Mononuclear cell (primary cell): ENCODE data around the gene MED19. TPM values are rescaled to one million over a fixed set of nuclear protein-coding genes. Genes with fewer than 3 reads are reported as not detected.

Experiments
- H3K27me3 ChIP-seq: 2 replicates; pipeline ENCODE4 v1.6.0; 2011; ENCODE audit warnings: low read length, control low read depth; ENCODE audit not compliant: insufficient read depth
- H3K4me1 ChIP-seq: 2 replicates; pipeline ENCODE4 v1.5.1; 2011; ENCODE audit warnings: mild to moderate bottlenecking, low read length, control low read depth; ENCODE audit not compliant: insufficient read depth
- H3K4me3 ChIP-seq: 2 replicates; pipeline ENCODE4 v1.5.1; 2011; ENCODE audit warnings: mild to moderate bottlenecking, low read length, moderate library complexity
- H3K9me3 ChIP-seq: 2 replicates; pipeline ENCODE4 v1.5.1; 2011; ENCODE audit warnings: low read depth, mild to moderate bottlenecking, control low read depth, low read length
- total RNA-seq: library from RNA; depleted of rRNA; stranded (reverse); fragments of >200 nt; gene quantifications from one replicate; pipeline ENCODE4 v1.2.3, GENCODE V29; 2012

Gene MED19, protein sequence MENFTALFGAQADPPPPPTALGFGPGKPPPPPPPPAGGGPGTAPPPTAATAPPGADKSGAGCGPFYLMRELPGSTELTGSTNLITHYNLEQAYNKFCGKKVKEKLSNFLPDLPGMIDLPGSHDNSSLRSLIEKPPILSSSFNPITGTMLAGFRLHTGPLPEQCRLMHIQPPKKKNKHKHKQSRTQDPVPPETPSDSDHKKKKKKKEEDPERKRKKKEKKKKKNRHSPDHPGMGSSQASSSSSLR
- total RNA-seq: 11.6 TPM

DNA sequence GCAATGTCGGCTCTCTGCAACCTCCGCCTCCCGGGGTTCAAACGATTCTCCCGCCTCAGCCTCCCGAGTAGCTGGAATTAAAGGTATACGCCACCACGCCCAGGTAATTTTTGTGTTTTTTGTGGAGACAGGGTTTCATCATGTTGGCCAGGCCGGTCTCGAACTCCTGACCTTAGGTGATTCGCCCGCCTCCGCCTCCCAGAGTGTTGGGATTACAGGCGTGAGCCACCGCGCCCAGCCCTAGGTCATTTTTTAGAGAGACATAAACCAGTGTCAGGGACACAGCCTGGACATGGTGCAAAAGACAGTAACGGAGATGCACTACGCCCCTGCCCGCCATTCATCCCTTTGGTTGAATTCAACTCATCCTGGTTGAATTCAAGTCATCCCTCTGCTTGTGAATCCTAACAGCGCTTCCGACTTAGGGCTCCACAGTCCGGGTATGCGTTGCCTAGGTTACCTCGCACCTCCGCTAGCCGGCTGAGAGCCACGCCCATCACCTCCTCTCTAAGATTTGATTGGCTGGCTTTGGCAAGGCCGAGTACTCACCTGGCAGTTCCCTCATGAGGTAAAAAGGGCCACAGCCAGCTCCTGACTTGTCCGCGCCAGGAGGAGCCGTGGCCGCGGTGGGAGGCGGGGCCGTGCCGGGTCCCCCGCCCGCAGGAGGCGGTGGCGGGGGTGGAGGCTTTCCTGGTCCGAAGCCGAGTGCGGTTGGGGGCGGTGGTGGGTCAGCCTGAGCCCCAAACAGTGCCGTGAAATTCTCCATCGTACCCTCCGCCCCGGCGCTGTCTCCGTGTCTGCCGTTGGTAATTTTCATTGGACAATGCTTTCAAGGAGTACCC is at the start of gene MED19:
Gene MED19, minus strand, starts transcription at position 802 of the 842 bp plus-strand sequence. Its CDS starts 36 bp downstream, at position 766.
- H3K27me3 ChIP-seq: no peaks in the 10 kb centered on the region
- peaks cover 34% of the 10 kb centered on the region for H3K4me1 ChIP-seq
- H3K9me3 ChIP-seq: no peaks in the 10 kb centered on the region
- peak within 1 kb of the TSS; percentile 77 for H3K4me3 ChIP-seq

DNA sequence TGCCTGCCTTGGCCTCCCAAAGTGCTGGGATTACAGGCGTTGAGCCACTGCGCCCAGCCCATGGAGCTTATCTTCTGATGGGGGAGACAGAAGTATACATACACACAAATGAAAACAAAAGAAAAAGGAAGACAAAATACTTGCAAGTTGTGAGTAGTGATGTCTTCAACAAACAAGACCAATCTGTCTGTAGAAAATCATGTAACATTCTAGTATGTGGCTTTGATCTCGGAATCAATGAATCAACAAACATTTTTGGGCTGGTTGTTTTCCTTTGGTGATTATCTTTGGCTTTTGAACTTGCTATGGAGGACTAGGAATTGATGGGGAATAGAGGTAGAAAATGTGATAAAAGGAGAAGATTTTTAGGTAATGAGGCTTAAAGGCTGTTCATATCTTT is 46.2 kb upstream of the MED19 start:
- Histone ChIP-seq H3K4me3 (no peak overlapping the region), H3K27me3 (no peaks in the 10 kb centered on the region), H3K9me3 (no peaks in the 10 kb centered on the region), H3K4me1 (peaks cover 3% of the 10 kb centered on the region)

DNA sequence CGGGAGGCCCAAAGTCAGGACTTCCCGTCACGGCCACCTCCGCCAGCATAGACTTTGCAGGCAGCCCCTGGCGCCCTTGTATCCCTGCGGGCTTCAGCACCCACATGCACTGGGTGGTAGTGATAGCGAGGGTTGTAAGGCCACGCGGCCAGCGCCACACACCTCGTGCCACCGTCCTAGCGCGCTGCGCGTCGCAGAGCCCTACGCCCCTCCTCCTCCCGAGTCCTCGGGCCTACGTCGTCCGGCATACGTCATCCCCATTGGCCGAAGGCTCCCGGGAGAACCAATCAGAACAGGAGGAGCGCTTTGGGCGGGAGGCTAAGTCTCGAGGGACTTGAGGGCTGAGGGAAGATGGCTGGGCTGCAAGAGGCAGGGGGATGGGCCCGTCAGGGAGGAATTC is 40.9 kb upstream of the MED19 start:
- Histone ChIP-seq H3K4me1 (no peaks in the 10 kb centered on the region), H3K4me3 (no peak overlapping the region), H3K9me3 (no peaks in the 10 kb centered on the region), H3K27me3 (no peaks in the 10 kb centered on the region)

DNA sequence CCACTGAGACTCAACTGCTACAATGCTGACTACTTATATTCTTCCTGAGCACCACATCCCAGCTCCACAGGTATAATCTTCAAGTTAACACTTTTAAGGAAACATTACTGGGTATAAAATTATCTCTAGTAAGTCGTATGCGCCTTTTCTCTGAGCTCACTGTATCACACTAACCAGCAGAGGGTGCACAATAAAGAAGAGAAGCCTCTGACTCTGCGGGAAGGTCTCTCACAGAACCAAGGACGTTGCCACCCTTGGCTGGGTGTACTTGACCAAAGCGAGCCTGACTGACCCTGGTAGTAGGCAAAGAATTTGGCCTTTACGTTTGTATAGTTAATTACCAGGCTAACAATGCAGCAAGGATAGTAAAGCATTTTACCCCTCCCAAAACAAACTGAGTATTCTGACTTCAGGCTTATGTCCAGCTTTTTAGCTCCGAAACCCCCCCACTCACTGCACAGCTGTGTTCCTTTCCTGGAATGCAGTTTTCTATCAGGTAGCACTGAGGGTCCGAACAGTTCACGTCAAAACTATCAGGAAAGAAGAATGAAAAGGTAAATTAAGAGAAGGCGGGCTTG is 39.8 kb upstream of the MED19 start, which contains the start of gene BTBD18:
Gene BTBD18, minus strand, starts transcription at position 144 of the 578 bp plus-strand sequence. CDS start 631 bp downstream, outside the sequence.
- no peaks in the 10 kb centered on the region for H3K27me3 ChIP-seq
- H3K9me3 ChIP-seq: no peaks in the 10 kb centered on the region
- H3K4me3 ChIP-seq: no peak within 1 kb of the TSS
- H3K4me1 ChIP-seq: no peaks in the 10 kb centered on the region

DNA sequence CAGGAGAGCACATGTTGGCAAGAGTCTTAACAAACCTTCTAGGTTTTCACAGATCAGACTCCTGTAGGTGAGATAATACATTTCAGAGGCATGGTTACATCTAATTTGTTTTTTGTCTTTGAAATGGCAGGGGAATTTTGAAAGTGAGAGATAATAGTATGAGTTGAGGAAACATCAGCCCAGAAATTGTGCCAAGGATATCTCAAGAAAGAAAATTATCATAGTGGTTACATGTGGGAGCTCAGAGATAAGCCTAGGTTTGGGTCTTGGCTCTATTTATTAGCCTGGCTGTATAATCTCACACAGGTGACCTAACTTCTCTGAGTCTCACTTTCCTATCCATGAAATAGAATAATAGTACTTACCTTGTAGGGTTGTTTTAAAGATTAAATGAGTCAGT is 39.2 kb upstream of the MED19 start:
- no peaks in the 10 kb centered on the region for H3K27me3 ChIP-seq
- H3K4me3 ChIP-seq: no peak overlapping the region
- H3K9me3 ChIP-seq: no peaks in the 10 kb centered on the region
- no peaks in the 10 kb centered on the region for H3K4me1 ChIP-seq

DNA sequence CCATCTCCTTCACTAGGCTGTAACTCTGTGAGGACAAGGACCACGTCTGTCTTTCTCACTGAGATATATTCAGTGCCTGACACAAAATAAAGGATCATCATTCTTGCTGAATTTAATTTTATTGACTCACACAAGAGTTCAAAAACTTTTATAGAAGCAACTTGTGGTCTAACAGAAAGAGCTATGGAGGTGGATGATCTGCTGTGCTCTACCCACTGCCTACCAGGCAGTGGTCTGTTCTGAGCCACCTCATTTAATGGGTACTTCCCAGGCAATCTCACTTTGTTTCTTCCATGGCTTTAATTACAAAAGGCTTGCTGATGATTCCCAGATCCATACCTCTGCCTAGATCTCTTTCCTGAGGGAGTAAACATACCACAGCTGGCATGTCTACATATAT is 34.9 kb upstream of the MED19 start:
- Histone ChIP-seq H3K4me1 (peaks cover 19% of the 10 kb centered on the region), H3K27me3 (no peaks in the 10 kb centered on the region), H3K4me3 (no peak overlapping the region), H3K9me3 (no peaks in the 10 kb centered on the region)

DNA sequence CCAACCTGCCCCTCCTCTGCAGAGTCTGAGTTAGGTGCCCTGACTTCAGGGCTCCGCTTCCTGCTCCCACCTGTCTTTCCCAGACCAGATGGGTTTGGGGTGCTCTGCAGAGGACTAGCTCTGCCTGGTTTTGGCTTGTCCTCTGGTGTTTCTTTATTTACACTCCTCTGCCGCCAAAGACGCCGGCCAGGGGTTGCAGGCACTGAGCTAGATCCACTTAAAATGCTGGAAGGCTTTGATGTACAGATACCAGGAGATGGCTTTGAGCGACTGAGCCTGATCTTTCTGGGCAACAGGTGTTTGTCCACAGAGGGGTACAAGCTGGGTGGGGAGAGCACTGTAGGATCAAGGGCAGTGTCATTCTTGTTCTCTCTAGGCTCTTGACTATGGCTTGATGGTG is 33.2 kb upstream of the MED19 start:
- no peak overlapping the region for H3K4me3 ChIP-seq
- H3K9me3 ChIP-seq: no peaks in the 10 kb centered on the region
- H3K4me1 ChIP-seq: peaks cover 27% of the 10 kb centered on the region
- no peaks in the 10 kb centered on the region for H3K27me3 ChIP-seq

DNA sequence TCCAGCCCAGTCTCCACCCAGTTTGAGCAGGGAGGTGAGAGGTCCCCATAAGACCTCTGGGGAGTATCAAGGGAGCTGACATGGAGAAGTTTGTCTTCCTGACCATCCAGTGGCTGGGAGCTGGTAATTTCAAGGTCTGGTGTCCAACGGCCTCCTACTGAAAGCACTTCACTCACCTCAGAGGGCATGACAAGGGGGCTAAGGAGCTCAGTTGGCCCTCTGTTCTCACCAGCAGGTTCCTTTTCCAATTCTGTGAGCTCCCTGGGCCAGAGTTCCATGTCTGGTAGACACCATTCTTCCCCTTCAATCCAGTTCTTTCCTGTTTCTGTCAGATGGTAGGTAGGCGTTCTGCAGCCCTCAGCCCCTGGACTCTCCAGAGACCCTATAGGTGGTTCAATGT is 32.3 kb upstream of the MED19 start:
- Histone ChIP-seq H3K9me3 (no peaks in the 10 kb centered on the region), H3K4me1 (peaks cover 27% of the 10 kb centered on the region), H3K4me3 (no peak overlapping the region), H3K27me3 (no peaks in the 10 kb centered on the region)

DNA sequence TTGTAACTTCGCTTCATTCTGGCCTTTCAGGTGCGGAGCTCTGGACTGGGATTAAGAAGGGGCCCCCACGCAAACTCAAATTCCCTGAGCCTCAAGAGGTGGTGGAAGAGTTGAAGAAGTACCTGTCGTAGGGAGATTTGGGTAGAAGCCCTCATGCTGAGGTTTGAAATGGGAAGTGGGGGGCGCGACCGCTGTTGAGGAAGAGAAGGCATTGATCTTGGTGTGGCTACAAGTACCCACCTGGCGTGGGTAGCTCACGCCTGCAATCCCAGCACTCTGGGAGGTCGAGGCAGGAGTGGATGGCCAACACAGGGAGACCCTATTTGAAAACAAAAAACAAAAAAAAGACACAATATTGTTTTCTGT is 30.1 kb upstream of the MED19 start:
- Histone ChIP-seq H3K27me3 (no peaks in the 10 kb centered on the region), H3K4me1 (peaks cover 27% of the 10 kb centered on the region), H3K4me3 (peak overlapping the region; percentile 89), H3K9me3 (no peaks in the 10 kb centered on the region)

DNA sequence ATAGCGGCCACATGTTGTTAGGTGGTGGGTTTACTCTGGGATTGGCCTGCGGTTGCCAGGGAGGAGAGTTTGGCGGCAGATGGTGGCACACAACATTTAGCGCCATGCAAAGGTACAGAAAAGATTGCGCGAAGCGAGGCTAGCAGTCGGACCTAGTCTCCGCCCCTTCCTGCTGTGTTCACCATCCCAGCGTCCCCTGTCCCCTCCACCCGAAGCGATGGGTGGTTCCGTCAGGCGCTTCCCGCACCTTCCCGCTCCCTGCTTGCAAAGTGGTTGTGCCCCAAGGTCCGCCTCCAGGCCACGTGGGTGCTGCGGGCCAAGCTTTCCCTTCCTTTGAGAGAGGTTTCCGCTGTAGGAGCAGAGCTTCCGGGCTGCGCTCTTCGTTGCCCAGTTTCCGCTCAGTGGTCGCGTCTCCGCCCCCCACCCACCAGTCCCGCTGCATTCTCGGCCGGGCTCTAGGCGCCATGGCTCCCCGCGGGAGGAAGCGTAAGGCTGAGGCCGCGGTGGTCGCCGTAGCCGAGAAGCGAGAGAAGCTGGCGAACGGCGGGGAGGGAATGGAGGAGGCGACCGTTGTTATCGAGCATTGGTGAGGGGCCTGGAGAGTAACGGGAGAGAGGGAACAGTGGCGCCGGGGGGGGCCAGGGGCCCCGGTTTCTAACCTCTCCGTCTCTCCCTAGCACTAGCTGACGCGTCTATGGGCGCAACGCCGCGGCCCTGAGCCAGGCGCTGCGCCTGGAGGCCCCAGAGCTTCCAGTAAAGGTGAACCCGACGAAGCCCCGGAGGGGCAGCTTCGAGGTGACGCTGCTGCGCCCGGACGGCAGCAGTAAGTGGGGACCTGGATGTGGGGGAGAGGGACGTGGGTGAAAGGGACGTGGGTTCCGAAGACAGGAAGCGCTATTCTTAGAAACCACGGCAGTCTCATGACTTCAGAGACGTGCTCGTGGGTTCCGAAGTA is 29.4 kb upstream of the MED19 start, which contains the start of gene SELENOH:
Gene SELENOH, plus strand, starts transcription at position 360 of the 955 bp plus-strand sequence. Its CDS starts 105 bp downstream, at position 465.
- Histone ChIP-seq H3K4me1 (peaks cover 27% of the 10 kb centered on the region), H3K27me3 (no peaks in the 10 kb centered on the region), H3K4me3 (peak within 1 kb of the TSS; percentile 89), H3K9me3 (no peaks in the 10 kb centered on the region)

DNA sequence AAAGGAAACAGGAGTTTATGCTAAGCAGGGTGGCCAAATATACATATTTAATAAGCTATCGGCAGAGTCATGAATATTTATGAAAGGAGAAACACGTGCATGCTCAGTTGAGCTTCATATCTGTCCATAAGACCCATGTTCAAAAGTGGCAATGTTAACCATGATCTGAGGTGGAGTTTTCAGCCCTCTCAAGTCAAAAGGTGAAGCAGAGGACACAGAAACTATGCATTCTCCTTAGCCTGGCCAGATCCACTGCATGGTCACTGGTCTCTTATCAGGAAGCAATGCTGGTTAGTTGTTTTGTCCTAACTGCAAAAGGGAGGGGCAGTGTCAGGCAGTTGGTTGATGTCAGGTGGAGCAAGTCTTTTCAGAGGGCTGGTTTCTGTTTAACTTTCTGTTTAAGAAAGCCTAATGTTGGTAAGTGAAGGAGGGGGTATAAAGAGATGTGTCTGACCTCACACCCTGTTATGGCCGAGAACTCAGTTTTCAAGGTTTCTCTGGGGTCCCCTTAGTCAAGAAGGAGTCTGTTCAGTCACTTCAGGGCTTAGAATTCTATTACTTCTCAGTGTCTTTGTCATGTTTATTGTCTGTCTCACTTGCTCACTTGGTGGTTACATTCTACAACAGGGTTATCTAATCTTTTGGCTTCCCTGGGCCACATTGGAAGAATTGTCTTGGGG is 23.7 kb upstream of the MED19 start:
- Histone ChIP-seq H3K27me3 (no peaks in the 10 kb centered on the region), H3K9me3 (no peaks in the 10 kb centered on the region), H3K4me1 (peaks cover 4% of the 10 kb centered on the region), H3K4me3 (no peak overlapping the region)

DNA sequence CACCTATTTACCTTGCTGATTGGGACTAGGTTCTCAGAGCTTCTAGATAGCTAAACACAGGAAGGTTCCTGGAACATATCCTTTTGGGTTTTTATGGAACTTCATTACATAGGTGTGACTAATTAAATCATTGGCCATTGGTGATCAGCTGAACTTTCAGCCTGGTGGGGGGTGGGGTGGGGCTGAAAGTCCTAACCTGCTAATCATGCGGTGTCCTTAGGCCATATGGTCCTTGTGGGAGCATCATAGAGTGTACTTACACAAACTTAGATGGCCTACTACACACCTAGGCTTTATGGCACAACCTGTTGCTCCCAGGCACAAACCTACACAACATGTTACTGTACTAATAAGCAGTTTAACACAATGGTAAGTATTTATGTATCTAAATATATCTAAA is 20.6 kb upstream of the MED19 start:
- Histone ChIP-seq H3K4me3 (no peak overlapping the region), H3K27me3 (no peaks in the 10 kb centered on the region), H3K4me1 (no peaks in the 10 kb centered on the region), H3K9me3 (no peaks in the 10 kb centered on the region)

DNA sequence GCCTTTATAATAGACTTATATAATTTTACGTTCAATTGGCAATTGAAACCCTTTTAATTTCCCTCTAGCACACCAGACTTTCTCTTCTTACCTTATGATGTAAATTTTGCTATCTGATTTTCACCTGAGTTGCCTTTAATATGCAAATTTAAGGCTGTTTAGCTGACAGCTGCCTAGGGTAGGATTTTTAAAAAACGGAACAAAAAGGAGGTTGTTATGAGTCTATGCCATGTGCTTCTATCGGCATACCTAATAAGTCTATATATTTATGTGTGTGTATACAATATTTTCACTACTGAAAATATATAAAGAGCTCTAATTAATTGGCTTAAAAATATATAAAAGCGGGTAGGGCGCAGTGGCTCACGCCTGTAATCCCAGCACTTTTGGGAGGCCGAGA is 17.5 kb upstream of the MED19 start:
- Histone ChIP-seq H3K4me3 (no peak overlapping the region), H3K27me3 (no peaks in the 10 kb centered on the region), H3K9me3 (no peaks in the 10 kb centered on the region), H3K4me1 (no peaks in the 10 kb centered on the region)

DNA sequence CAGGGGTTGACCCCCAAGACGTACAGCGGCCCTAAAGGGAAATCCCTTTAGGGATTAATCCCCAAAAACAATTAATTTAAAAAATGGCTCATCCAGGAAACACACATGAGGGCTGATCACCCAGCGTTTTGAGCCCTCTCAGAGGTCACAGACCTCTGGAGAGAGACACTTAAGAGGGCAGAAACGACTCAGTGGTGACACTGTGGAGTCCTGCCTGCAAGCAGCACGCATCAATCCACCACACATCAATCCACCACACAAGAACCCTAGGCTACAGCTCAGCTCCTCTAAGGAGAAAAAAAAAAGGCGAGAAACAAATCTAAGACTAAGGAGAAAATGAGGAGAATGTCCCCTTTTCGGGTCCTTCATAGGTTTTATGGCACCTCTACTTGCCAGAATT is 16.8 kb upstream of the MED19 start:
- Histone ChIP-seq H3K4me3 (no peak overlapping the region), H3K27me3 (no peaks in the 10 kb centered on the region), H3K4me1 (no peaks in the 10 kb centered on the region), H3K9me3 (no peaks in the 10 kb centered on the region)
